ENCODE measurements around the gene VPS13D. TPM values are rescaled to one million over a fixed set of nuclear protein-coding genes. Genes with fewer than 3 reads are reported as not detected.
A peak's percentile ranks its signal among the peaks of the same experiment; 100 is the strongest.

The VPS13D gene
- total and polyA plus RNA-seq, 11 donors: 32.1 to 301 (median 90.7) TPM

DNA sequence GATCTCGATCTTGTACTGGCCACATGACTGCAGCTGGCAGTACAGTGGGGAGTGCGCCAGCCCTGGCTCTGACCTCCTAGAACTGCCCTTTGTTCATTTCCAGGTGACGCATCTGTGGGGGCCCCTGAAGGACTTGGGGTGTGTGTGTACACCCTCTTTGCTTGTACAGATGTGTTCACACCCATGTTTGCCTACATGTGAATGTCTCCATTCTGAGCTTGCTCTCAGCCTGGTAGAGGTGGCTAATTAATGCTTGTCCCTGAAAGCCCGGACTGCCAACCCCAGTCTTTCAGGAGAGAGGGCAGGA is 43.2 kb upstream of the VPS13D start:
- intact Hi-C loops (cut with DNase I): loop anchor here in 2 of 10 donors (5.0 to 10.0 kb wide), 2 partner anchors 39 to 52 kb away; no protein-coding TSS in a partner anchor
- peak overlapping the region in 8 of 12 donors; percentile 3 to 96 (median 93) for H3K27ac ChIP-seq
- TF ChIP-seq POLR2A (IDR thresholded peaks at IDR 0.05) (no peak), CTCF (IDR thresholded peaks at IDR 0.05) (no peak)
- ATAC-seq (no peak), DNase-seq (no peak)
- H3K9me3 ChIP-seq: no peaks in the 10 kb centered on the region
- 42 to 79% (median 66%) methylated on average over 2 to 4 of the region's 4 CpGs for WGBS, 4 donors
- no peak overlapping the region for H3K4me3 ChIP-seq
- no peaks in the 10 kb centered on the region for H3K27me3 ChIP-seq
- peaks cover 0 to 47% (median 8%) of the 10 kb centered on the region in 9 donors for H3K36me3 ChIP-seq
- peaks cover 6 to 83% (median 48%) of the 10 kb centered on the region in 12 donors for H3K4me1 ChIP-seq

GRCh38 chr1:12188115-12188514 is 41.7 kb upstream of the VPS13D start:
- Histone ChIP-seq H3K36me3 (peaks cover 0 to 54% (median 21%) of the 10 kb centered on the region in 9 donors), H3K27ac (no peak overlapping the region), H3K4me1 (peaks cover 6 to 75% (median 45%) of the 10 kb centered on the region in 12 donors), H3K4me3 (no peak overlapping the region), H3K27me3 (no peaks in the 10 kb centered on the region), H3K9me3 (no peaks in the 10 kb centered on the region)
- intact Hi-C loops (cut with DNase I): loop anchor here in 2 of 10 donors (5.0 to 10.0 kb wide), 2 partner anchors 41 to 53 kb away; no protein-coding TSS in a partner anchor
- no peak for ATAC-seq
- WGBS, 4 donors: 54 to 71% (median 57%) methylated on average over 3 of the region's 3 CpGs
- DNase-seq: no peak
- no peak for TF ChIP-seq CTCF (IDR thresholded peaks at IDR 0.05)
- TF ChIP-seq POLR2A (IDR thresholded peaks at IDR 0.05): no peak

GRCh38 chr1:12188657-12189327 is 41.0 kb upstream of the VPS13D start:
- DNase-seq (no peak), ATAC-seq (no peak)
- Histone ChIP-seq H3K27me3 (no peaks in the 10 kb centered on the region), H3K36me3 (peaks cover 0 to 60% (median 28%) of the 10 kb centered on the region in 9 donors), H3K4me1 (peaks cover 6 to 75% (median 44%) of the 10 kb centered on the region in 12 donors), H3K9me3 (no peaks in the 10 kb centered on the region), H3K27ac (no peak overlapping the region), H3K4me3 (no peak overlapping the region)
- no peak for TF ChIP-seq POLR2A (IDR thresholded peaks at IDR 0.05)
- no peak for TF ChIP-seq CTCF (IDR thresholded peaks at IDR 0.05)
- intact Hi-C loops (cut with DNase I): loop anchor here in 2 of 10 donors (5.0 to 10.0 kb wide), 2 partner anchors 41 to 54 kb away; no protein-coding TSS in a partner anchor
- WGBS, 4 donors: 79 to 90% (median 83%) methylated on average over 12 to 13 of the region's 13 CpGs

GRCh38 chr1:12189328-12189682 is 40.5 kb upstream of the VPS13D start:
- H3K4me3 ChIP-seq: no peak overlapping the region
- no peaks in the 10 kb centered on the region for H3K9me3 ChIP-seq
- intact Hi-C loops (cut with DNase I): loop anchor here in 2 of 10 donors (5.0 to 10.0 kb wide), 2 partner anchors 42 to 55 kb away; no protein-coding TSS in a partner anchor
- no peak for DNase-seq
- peaks cover 6 to 74% (median 39%) of the 10 kb centered on the region in 12 donors for H3K4me1 ChIP-seq
- peaks cover 0 to 65% (median 33%) of the 10 kb centered on the region in 9 donors for H3K36me3 ChIP-seq
- 71 to 83% (median 77%) methylated on average over 5 of the region's 5 CpGs for WGBS, 4 donors
- H3K27ac ChIP-seq: no peak overlapping the region
- no peaks in the 10 kb centered on the region for H3K27me3 ChIP-seq
- no peak for ATAC-seq
- TF ChIP-seq CTCF (IDR thresholded peaks at IDR 0.05): no peak
